Measurements from ENCODE around the gene HESX1. TPM values are rescaled to one million over a fixed set of nuclear protein-coding genes. Genes with fewer than 3 reads are reported as not detected.

HESX1 gene
- 1.2 TPM for total RNA-seq
- long read RNA-seq, result 0 reads

DNA sequence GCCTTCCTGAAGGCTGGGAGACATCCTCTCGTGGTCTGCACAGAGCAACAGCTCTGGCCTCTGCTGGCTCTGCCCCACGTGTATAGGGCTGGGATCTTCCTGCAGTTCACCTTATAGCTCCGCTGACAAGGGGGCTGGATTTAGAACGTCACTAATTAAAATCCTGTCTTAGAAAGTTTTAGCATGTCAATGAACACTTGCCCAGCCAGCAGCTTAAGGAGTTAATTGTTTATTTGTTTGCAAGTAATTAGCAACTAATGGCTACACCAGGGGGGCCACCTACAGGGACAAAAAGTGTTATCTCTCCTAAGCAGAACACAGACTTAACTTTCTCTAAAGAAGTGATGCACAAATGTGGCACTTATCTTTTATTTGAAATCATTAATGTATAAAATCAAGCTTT lies at the start of gene HESX1:
Gene HESX1 (minus strand): TSS at position 84 of the 403 bp plus-strand sequence. CDS start 60 bp downstream, at position 24.
- intact Hi-C loops (cut with DNase I), result no loop called here
- TF ChIP-seq, protein P1, sequence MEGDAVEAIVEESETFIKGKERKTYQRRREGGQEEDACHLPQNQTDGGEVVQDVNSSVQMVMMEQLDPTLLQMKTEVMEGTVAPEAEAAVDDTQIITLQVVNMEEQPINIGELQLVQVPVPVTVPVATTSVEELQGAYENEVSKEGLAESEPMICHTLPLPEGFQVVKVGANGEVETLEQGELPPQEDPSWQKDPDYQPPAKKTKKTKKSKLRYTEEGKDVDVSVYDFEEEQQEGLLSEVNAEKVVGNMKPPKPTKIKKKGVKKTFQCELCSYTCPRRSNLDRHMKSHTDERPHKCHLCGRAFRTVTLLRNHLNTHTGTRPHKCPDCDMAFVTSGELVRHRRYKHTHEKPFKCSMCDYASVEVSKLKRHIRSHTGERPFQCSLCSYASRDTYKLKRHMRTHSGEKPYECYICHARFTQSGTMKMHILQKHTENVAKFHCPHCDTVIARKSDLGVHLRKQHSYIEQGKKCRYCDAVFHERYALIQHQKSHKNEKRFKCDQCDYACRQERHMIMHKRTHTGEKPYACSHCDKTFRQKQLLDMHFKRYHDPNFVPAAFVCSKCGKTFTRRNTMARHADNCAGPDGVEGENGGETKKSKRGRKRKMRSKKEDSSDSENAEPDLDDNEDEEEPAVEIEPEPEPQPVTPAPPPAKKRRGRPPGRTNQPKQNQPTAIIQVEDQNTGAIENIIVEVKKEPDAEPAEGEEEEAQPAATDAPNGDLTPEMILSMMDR (IDR thresholded peaks at IDR 0.05), result no peak
- H3K36me3 ChIP-seq, result no peaks in the 10 kb centered on the region
- no peak within 1 kb of the TSS for H3K27ac ChIP-seq
- H3K4me3 ChIP-seq, result no peak within 1 kb of the TSS
- DNase-seq, result no peak
- ATAC-seq, result no peak
- H3K9me3 ChIP-seq, result no peaks in the 10 kb centered on the region
- H3K4me1 ChIP-seq, result no peaks in the 10 kb centered on the region
- no peaks in the 10 kb centered on the region for H3K27me3 ChIP-seq

DNA sequence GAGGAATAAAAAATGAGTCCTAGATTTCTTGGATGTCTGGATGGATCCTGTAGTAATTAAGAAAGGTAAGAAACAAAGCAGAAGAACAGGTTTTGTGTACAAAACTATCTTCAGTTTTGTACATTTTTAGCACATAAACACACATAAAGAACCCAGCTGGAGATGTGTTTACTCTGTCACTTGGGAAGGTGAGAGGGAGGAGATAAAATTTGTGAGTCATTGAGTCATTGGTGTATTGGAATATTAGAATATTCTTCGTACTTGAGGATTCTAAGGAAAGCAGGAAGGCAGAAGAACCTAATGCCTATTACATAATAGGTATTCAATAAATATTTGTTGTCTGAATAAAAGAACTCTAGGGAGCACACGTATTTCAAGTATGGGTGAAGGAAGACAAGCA lies 45.2 kb upstream of the HESX1 start:
- peaks cover 100% of the 10 kb centered on the region for H3K36me3 ChIP-seq
- H3K4me1 ChIP-seq, result no peaks in the 10 kb centered on the region
- H3K27me3 ChIP-seq, result no peaks in the 10 kb centered on the region
- no peak overlapping the region for H3K27ac ChIP-seq
- no peak for DNase-seq
- no peak for ATAC-seq
- no peaks in the 10 kb centered on the region for H3K9me3 ChIP-seq
- H3K4me3 ChIP-seq, result no peak overlapping the region
- TF ChIP-seq, protein P1 (IDR thresholded peaks at IDR 0.05), result no peak
- intact Hi-C loops (cut with DNase I), result no loop called here

DNA sequence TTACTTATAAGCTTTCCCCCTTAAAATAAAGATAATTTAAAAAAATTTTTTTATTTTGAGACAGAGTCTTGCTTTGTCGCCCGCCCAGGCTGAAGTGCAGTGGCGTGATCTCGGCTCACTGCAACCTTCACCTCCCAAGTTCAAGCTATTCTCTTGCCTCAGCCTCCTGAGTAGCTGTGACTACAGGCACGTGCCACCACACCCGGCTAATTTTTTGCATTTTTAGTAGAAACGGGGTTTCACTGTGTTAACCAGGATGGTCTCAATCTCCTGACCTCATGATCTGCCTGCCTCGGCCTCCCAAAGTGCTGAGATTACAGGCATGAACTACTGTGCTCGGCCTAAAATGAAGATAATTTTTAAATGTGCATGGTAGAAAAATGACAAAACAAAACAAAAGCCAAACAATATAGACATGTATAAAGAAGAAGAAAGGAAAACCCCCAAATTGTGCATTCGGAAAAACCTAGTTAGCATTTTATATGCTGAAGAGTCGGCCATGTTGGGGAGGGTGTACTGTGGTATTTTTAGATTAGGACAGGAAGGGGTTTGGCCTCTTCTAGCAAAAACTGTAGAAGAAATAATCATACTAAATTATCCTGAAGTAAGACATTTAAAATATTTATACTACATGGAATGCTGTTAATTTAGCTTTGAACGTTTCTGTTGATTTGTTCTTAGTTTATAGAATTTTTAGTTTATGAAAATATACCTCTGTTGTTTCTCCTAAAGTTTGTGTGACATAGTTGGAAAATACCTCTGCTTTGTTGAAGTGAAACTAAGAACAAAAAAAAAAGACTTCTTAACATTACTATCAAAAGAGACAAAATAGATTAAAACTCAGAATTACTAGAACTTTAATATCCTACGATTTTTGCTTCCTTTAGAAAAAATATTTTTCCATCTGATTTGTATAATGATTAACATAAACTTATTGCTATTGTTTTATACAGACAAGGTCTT lies 35.1 kb upstream of the HESX1 start:
- DNase-seq, result no peak
- Histone ChIP-seq H3K36me3 (peaks cover 34% of the 10 kb centered on the region), H3K9me3 (no peaks in the 10 kb centered on the region), H3K4me3 (no peak overlapping the region), H3K4me1 (peaks cover 4% of the 10 kb centered on the region), H3K27ac (no peak overlapping the region), H3K27me3 (no peaks in the 10 kb centered on the region)
- ATAC-seq, result no peak
- intact Hi-C loops (cut with DNase I), result no loop called here
- TF ChIP-seq, protein P1 (IDR thresholded peaks at IDR 0.05), result no peak

DNA sequence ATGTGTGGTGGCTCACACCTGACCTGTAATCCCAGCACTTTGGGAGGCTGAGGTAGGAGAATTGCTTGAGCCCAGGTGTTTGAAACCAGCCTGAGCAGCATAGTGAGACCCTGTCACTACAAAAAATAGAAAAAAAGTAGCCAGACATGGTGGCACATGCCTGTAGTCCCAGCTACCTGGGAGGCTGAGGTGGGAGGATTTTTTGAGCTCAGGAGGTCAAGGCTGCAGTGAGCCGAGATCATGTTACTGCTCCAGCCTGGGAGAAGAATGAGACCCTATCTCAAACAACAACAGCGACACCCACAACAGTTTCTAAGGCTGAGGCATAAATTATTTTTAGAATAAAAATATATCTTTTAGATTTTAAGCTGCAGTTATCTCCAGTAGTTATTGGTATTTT lies 34.0 kb upstream of the HESX1 start:
- Histone ChIP-seq H3K36me3 (peaks cover 23% of the 10 kb centered on the region), H3K27ac (no peak overlapping the region), H3K27me3 (no peaks in the 10 kb centered on the region), H3K4me1 (peaks cover 14% of the 10 kb centered on the region), H3K9me3 (no peaks in the 10 kb centered on the region), H3K4me3 (no peak overlapping the region)
- DNase-seq, result no peak
- no peak for ATAC-seq
- intact Hi-C loops (cut with DNase I), result no loop called here
- TF ChIP-seq, protein P1 (IDR thresholded peaks at IDR 0.05), result no peak

DNA sequence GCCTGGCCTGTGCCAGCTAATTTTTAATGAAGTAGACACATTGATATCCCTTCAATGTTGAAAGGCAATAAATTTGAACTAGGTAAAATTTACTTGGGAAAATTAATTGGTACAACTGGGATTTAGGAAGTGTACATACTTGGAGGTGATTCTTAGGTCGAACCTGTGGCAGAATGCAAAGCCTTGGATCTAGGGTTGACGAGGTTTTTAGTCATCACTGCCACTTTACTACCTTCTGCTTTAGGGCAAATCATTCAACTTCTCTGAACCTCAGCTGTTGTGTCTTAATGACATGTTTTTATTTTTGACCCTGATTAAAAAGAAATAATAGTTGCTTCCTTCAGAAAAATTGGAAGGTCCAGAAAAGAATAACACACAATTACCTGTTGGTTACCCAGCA lies 30.2 kb upstream of the HESX1 start:
- TF ChIP-seq, protein P1 (IDR thresholded peaks at IDR 0.05), result no peak
- H3K27me3 ChIP-seq, result no peaks in the 10 kb centered on the region
- intact Hi-C loops (cut with DNase I), result no loop called here
- H3K4me3 ChIP-seq, result no peak overlapping the region
- H3K27ac ChIP-seq, result no peak overlapping the region
- no peaks in the 10 kb centered on the region for H3K9me3 ChIP-seq
- no peaks in the 10 kb centered on the region for H3K36me3 ChIP-seq
- DNase-seq (no peak), ATAC-seq (no peak)
- H3K4me1 ChIP-seq, result peaks cover 22% of the 10 kb centered on the region
